PFSK-1 (cell line): ENCODE data around the gene GABBR2.

Source experiments
- FOXP2 ChIP-seq: optimal IDR thresholded peaks from 2 replicates; pipeline ENCODE3; 2011; ENCODE audit warnings: borderline replicate concordance, control low read depth, inconsistent platforms; ENCODE audit not compliant: insufficient read depth; ENCODE audit errors: extremely low read length, extremely low read depth
- POLR2AphosphoS5 ChIP-seq: IDR thresholded peaks from 2 replicates; pipeline ENCODE4 v1.6.1; 2012; ENCODE audit warnings: low read depth, mild to moderate bottlenecking, control low read depth, low read length, moderate library complexity
- SIN3A ChIP-seq: IDR thresholded peaks from 2 replicates; pipeline ENCODE4 v1.6.1; 2012; ENCODE audit warnings: mild to moderate bottlenecking, low read length, moderate library complexity, borderline replicate concordance; ENCODE audit not compliant: insufficient read depth

DNA sequence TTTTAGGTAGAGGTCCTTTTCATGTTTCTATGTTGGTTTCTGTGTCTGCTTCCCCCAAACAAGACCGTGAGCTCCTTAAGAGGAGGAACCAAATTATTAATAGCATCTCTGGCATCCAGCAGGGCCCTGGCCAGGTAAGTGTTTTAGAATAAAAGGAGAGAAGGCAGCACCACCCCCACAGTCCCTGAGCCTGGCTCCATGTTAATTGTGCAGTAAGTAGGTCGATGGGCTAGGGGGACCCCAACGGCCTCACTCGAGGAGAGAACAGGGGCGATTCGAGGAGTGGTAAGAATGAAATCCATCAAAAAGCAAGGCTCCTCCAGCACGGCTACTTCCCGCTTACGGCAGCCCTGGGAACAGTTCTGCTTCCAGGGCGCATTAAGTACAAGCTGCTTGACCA is 67.0 kb downstream of the GABBR2 start:
- TF ChIP-seq POLR2AphosphoS5, result no peak
- no peak for TF ChIP-seq SIN3A
- TF ChIP-seq FOXP2, result no peak
